Breast epithelium (tissue), 3 donors: ENCODE measurements around the gene INTS14.

Experiments used
- CTCF ChIP-seq, 3 donors: fragments of 450-650 bp; IDR thresholded peaks; one replicate each; pipeline ENCODE4 v1.5.1; 2016 to 2017; ENCODE audit warnings: antibody characterized with exemption in 3 of 3, mild to moderate bottlenecking in 3 of 3, moderate library complexity in 3 of 3
- POLR2A ChIP-seq: fragments of 450-650 bp; IDR thresholded peaks from one replicate; pipeline ENCODE4 v1.6.1; 2016; ENCODE audit warnings: antibody characterized with exemption, mild to moderate bottlenecking, moderate library complexity

DNA sequence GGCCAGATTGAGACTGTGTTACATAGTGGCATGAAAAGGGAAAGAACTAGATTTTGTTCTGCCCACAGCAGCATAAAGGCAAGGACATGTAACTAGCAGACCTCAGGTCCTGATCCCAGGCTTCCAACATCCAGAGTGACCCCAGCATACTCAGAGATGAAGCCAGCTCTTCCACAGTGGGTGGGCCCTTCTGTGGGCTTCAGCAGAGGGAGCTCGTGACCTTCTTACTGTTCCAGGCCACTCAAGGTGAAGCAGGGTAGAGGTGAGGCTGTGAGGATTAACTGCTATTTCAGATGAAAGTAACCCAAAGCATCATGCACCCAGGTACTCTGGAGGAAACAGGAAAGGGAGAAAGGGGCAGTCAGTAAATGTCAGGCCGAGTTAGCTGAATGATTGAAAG lies 9.9 kb upstream of the INTS14 start:
- TF ChIP-seq POLR2A (no peak), CTCF (IDR thresholded peaks at IDR 0.05) (no peak)
